ENCODE results near the gene IGSF9B. TPM values are rescaled to one million over a fixed set of nuclear protein-coding genes. Genes with fewer than 3 reads are reported as not detected.

IGSF9B gene
- total RNA-seq, 2 experiments from 2014 or later = 96.3 to 118 TPM

DNA sequence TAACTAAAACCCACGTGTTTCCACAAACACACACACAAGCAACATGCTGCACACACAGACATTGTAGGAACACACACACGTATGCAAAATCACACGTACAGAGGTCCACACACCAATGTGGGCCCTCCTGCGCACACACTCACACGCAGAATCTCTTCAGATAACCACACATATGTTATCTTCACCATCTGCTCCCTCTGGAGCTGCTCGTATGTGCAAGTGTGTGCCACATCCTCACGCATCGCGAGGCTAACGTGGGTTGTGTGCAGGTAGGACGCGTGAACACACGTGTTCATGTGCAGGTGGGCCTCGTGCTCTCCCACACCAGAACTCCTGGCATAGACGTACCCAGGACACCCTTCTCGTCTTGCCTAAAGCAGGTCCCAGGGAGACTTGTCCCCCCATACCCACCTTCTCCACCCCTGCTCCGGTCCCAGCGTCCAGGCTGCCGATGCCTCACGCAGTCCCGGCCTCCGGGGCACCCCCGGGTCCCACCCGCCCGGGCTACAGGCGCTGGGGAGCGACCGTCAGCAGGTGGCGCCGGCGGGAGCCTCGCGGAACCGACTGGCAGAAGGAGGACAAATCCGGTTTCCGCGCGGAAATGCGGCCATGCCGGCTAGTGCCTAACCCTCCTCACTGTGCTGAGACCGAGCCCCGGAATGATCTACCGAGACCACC, 10.3 kb upstream of the IGSF9B start:
- no peaks in the 10 kb centered on the region for H3K36me3 Mint-ChIP-seq (ENCODE audit: low read depth)
- peaks cover 21% of the 10 kb centered on the region for H3K27me3 Mint-ChIP-seq (ENCODE audit: low read depth)
- POLR2A ChIA-PET = no interaction called here
- DNase-seq = peak; percentile 82
- CTCF ChIA-PET = interaction anchor here (1.4 to 2.7 kb wide), 2 partner anchors 78 to 83 kb away, joined by 3 to 6 read pairs; no protein-coding TSS in a partner anchor
- peak overlapping the region; percentile 80 for H3K4me3 Mint-ChIP-seq
- H3K9me3 Mint-ChIP-seq (ENCODE audit: insufficient read depth) = no peaks in the 10 kb centered on the region
- peaks cover 9% of the 10 kb centered on the region for H3K4me1 Mint-ChIP-seq (ENCODE audit: low read depth)
- peak overlapping the region; percentile 89 for H3K27ac Mint-ChIP-seq
- peak; percentile 89 for ATAC-seq

DNA sequence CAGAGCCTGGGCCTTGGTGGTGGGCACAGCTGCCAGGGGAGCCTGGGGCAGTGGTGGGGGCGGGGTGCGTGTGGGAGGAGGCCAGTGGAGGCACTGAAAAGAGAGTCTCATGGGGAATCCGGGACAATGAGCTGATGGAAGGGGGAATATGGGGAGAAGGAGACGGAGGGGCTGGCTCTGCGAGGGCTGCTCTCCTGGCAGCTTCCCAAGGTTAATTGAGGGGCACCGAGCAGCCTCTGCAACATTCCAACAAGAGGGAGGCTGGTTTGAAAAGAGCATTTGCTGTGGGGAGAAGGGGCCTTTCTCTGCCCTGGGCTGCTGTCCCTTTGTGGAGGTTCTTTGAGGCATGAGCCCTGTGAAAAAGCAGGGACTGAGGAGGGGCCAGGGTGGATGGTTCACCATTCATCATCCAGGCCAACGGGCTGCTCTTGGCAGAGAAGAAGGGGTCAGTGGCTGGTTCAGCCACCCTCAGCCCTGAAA, 9.4 kb upstream of the IGSF9B start:
- no peak for ATAC-seq
- H3K9me3 Mint-ChIP-seq (ENCODE audit: insufficient read depth) = no peaks in the 10 kb centered on the region
- peaks cover 9% of the 10 kb centered on the region for H3K4me1 Mint-ChIP-seq (ENCODE audit: low read depth)
- H3K27ac Mint-ChIP-seq = no peak overlapping the region
- H3K27me3 Mint-ChIP-seq (ENCODE audit: low read depth) = peaks cover 25% of the 10 kb centered on the region
- ChIA-PET CTCF (interaction anchor here (1.4 kb wide), 1 partner anchor 84 kb away, joined by 3 read pairs; no protein-coding TSS in a partner anchor), POLR2A (no interaction called here)
- H3K4me3 Mint-ChIP-seq = no peak overlapping the region
- no peak for DNase-seq
- no peaks in the 10 kb centered on the region for H3K36me3 Mint-ChIP-seq (ENCODE audit: low read depth)

DNA sequence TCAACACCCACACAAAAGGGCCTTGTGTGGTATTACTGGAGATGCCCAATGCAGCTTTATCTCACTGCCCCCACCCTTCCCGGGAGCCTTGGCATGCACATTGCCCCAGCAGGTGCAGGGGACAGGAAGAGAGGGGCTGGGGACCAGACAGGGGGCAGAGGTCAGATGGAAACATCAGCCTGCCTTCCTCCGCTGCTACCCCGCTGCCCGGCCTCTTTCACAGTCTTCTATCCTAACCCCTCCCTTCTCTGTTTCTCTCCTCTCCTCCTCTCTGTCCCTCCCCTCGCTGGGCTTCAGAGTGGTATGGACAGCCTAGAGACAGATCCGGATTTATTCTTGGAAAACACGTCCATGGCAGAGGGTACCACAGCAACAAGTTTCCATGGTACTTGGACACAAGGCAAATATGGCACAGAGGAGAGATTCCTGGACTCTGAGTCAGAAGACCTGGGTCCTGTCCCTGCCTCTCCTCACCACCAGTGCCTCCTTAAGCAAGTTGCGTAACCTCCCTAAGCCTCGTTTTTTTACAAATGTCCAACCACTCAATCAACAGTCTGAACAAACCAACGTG, 8.3 kb upstream of the IGSF9B start:
- Mint-ChIP-seq H3K27ac (no peak overlapping the region), H3K4me3 (no peak overlapping the region), H3K9me3 (ENCODE audit: insufficient read depth) (no peaks in the 10 kb centered on the region), H3K36me3 (ENCODE audit: low read depth) (no peaks in the 10 kb centered on the region), H3K27me3 (ENCODE audit: low read depth) (peaks cover 26% of the 10 kb centered on the region), H3K4me1 (ENCODE audit: low read depth) (peaks cover 9% of the 10 kb centered on the region)
- DNase-seq = no peak
- ATAC-seq = no peak
- ChIA-PET POLR2A (no interaction called here), CTCF (no interaction called here)

DNA sequence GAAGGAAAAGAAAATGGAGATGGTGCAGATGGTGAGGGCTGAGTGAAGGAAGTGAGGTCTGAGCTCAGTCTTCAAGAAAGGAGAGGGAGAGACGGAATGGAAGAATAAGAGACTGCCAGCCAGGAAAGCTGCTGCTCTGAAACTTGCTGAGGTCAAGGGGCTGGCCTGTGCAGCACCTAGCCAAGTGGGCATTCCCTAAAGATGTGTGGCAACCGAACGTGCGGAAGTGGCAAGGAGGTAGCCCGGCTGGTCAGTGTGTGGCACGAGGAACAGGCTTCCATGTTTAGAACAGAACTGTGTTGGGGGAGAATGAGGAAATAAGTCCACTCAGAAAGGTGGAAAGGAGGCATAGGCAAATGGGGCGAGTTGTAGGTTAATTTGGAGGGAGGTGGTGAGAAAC, 7.6 kb upstream of the IGSF9B start:
- peaks cover 24% of the 10 kb centered on the region for H3K27me3 Mint-ChIP-seq (ENCODE audit: low read depth)
- H3K9me3 Mint-ChIP-seq (ENCODE audit: insufficient read depth) = no peaks in the 10 kb centered on the region
- peaks cover 9% of the 10 kb centered on the region for H3K4me1 Mint-ChIP-seq (ENCODE audit: low read depth)
- H3K27ac Mint-ChIP-seq = no peak overlapping the region
- no peak for DNase-seq
- no peaks in the 10 kb centered on the region for H3K36me3 Mint-ChIP-seq (ENCODE audit: low read depth)
- CTCF ChIA-PET = no interaction called here
- POLR2A ChIA-PET = no interaction called here
- H3K4me3 Mint-ChIP-seq = no peak overlapping the region
- no peak for ATAC-seq

DNA sequence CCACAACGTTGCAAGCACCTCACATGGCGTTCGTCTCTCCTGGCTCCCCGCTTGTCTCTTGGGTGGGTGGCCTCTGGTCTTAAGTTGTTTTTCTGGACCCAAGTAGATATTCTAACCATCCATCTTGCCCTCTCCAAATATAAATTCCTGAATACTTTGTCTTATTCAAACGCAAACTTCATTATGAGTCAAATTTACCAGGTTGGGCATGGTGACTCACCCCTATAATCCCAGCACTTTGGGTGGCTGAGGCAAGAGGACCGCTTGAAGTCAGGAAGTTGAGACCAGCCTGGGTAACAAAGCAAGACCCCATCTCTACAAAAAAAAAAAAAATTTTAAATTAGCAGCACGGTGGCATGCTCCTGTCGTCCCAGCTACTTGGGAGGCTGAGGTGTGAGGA, 5.1 kb upstream of the IGSF9B start:
- H3K36me3 Mint-ChIP-seq (ENCODE audit: low read depth) = no peaks in the 10 kb centered on the region
- DNase-seq = no peak
- no peak overlapping the region for H3K4me3 Mint-ChIP-seq
- no peaks in the 10 kb centered on the region for H3K9me3 Mint-ChIP-seq (ENCODE audit: insufficient read depth)
- ChIA-PET POLR2A (no interaction called here), CTCF (interaction anchor here (1.1 kb wide), 2 partner anchors 13 to 69 kb away, joined by 3 to 4 read pairs; no protein-coding TSS in a partner anchor)
- no peak overlapping the region for H3K27ac Mint-ChIP-seq
- H3K27me3 Mint-ChIP-seq (ENCODE audit: low read depth) = peaks cover 23% of the 10 kb centered on the region
- H3K4me1 Mint-ChIP-seq (ENCODE audit: low read depth) = peaks cover 11% of the 10 kb centered on the region
- no peak for ATAC-seq

GRCh38 chr11:133957900-133958299, 1.1 kb upstream of the IGSF9B start:
- Mint-ChIP-seq H3K9me3 (ENCODE audit: insufficient read depth) (no peaks in the 10 kb centered on the region), H3K4me1 (ENCODE audit: low read depth) (peaks cover 34% of the 10 kb centered on the region), H3K27ac (peak overlapping the region; percentile 92), H3K27me3 (ENCODE audit: low read depth) (peaks cover 20% of the 10 kb centered on the region), H3K36me3 (ENCODE audit: low read depth) (peaks cover 14% of the 10 kb centered on the region), H3K4me3 (peak overlapping the region; percentile 91)
- ATAC-seq (no peak), DNase-seq (no peak)
- ChIA-PET POLR2A (interaction anchor here (1.2 to 1.7 kb wide), 2 partner anchors 9 to 11 kb away, joined by 5 read pairs; no protein-coding TSS in a partner anchor), CTCF (interaction anchor here (0.8 to 6.2 kb wide), 4 partner anchors 12 to 92 kb away, joined by 3 to 49 read pairs (median 10); no protein-coding TSS in a partner anchor)

DNA sequence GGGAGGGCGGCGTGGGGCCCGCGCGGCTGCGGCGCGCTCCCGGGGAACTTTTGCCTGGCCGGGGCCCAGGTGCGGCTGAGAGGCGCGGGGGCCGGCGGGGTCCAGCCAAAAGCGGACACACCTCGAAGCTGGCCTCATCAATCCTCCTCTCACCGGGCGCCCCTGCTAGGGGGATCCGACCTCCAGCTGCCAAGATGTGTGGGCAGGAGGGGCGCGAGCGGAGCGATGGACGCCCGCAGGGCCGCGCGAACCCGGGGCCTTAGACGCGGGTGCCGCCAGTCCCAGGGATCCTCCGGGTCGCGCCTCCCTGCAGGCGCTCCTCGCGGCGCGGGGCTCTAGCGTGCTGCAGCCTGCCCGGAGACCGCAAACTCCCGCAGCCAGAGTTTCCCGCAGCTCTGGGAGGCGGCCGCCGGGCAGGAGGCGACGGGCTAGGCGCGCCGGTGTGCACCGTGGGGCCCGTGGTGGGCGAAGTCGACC, 785 bp downstream of the IGSF9B start:
- H3K9me3 Mint-ChIP-seq (ENCODE audit: insufficient read depth) = no peaks in the 10 kb centered on the region
- peak overlapping the region; percentile 56 for H3K4me3 Mint-ChIP-seq
- DNase-seq (no peak), ATAC-seq (no peak)
- H3K36me3 Mint-ChIP-seq (ENCODE audit: low read depth) = peaks cover 18% of the 10 kb centered on the region
- H3K27ac Mint-ChIP-seq = no peak overlapping the region
- POLR2A ChIA-PET = interaction anchor here (1.4 kb wide), 2 partner anchors 11 to 81 kb away, joined by 5 to 8 read pairs; no protein-coding TSS in a partner anchor
- CTCF ChIA-PET = interaction anchor here (1.1 to 6.2 kb wide), 5 partner anchors 10 to 142 kb away, joined by 3 to 49 read pairs (median 4); no protein-coding TSS in a partner anchor
- peaks cover 13% of the 10 kb centered on the region for H3K27me3 Mint-ChIP-seq (ENCODE audit: low read depth)
- H3K4me1 Mint-ChIP-seq (ENCODE audit: low read depth) = peaks cover 51% of the 10 kb centered on the region

- H3K9me3 Mint-ChIP-seq (ENCODE audit: insufficient read depth) = no peaks in the 10 kb centered on the region
- peak; percentile 7 for ATAC-seq
- CTCF ChIA-PET = interaction anchor here (1.1 to 6.2 kb wide), 5 partner anchors 9 to 143 kb away, joined by 3 to 49 read pairs (median 4); no protein-coding TSS in a partner anchor
- peak overlapping the region; percentile 89 for H3K4me3 Mint-ChIP-seq
- peaks cover 56% of the 10 kb centered on the region for H3K4me1 Mint-ChIP-seq (ENCODE audit: low read depth)
- H3K36me3 Mint-ChIP-seq (ENCODE audit: low read depth) = peaks cover 18% of the 10 kb centered on the region
- peaks cover 12% of the 10 kb centered on the region for H3K27me3 Mint-ChIP-seq (ENCODE audit: low read depth)
- POLR2A ChIA-PET = interaction anchor here (0.7 to 1.4 kb wide), 2 partner anchors 8 to 11 kb away, joined by 3 to 8 read pairs; no protein-coding TSS in a partner anchor
- peak; percentile 65 for DNase-seq
- peak overlapping the region; percentile 69 for H3K27ac Mint-ChIP-seq
These were observed 1.5 kb downstream of the IGSF9B start for GRCh38 chr11:133955081-133955891.

DNA sequence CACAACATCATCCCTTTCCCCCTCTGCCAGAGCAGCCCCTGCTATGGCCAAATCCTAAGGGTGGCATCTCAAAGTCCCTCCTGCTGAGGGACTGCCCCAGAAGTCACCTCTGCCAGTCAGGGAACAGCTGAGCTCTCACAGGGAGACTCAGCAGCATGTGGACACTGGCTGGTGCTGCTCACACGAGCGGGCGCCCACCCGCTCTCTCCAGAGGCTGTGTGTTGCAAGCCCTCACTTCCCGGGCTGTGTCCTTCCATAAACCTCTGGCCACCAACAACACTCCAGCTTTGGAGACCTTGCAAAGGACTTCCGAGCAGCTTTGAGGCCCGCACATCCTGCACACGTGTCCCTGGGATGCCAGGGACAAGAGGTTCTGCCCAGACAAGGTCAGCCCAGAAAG, 2.8 kb downstream of the IGSF9B start:
- DNase-seq = no peak
- no peak for ATAC-seq
- H3K27ac Mint-ChIP-seq = peak overlapping the region; percentile 88
- peaks cover 69% of the 10 kb centered on the region for H3K4me1 Mint-ChIP-seq (ENCODE audit: low read depth)
- H3K27me3 Mint-ChIP-seq (ENCODE audit: low read depth) = peaks cover 5% of the 10 kb centered on the region
- CTCF ChIA-PET = no interaction called here
- POLR2A ChIA-PET = no interaction called here
- H3K4me3 Mint-ChIP-seq = peak overlapping the region; percentile 89
- no peaks in the 10 kb centered on the region for H3K9me3 Mint-ChIP-seq (ENCODE audit: insufficient read depth)
- H3K36me3 Mint-ChIP-seq (ENCODE audit: low read depth) = peaks cover 20% of the 10 kb centered on the region

- POLR2A ChIA-PET = no interaction called here
- no peaks in the 10 kb centered on the region for H3K9me3 Mint-ChIP-seq (ENCODE audit: insufficient read depth)
These were observed 3.2 kb downstream of the IGSF9B start for GRCh38 chr11:133953547-133953946.

More at GRCh38 chr11:133953547-133953946, 3.2 kb downstream of the IGSF9B start:
- Mint-ChIP-seq H3K4me3 (peak overlapping the region; percentile 89), H3K27ac (peak overlapping the region; percentile 88), H3K36me3 (ENCODE audit: low read depth) (peaks cover 20% of the 10 kb centered on the region), H3K27me3 (ENCODE audit: low read depth) (peaks cover 3% of the 10 kb centered on the region), H3K4me1 (ENCODE audit: low read depth) (peaks cover 74% of the 10 kb centered on the region)
- ATAC-seq = no peak
- DNase-seq = no peak
- CTCF ChIA-PET = interaction anchor here (2.0 kb wide), 1 partner anchor 26 kb away, joined by 9 read pairs; no protein-coding TSS in a partner anchor

Measured in activated CD8-positive, alpha-beta T cell treated with anti-CD3 and anti-CD28 coated beads, Interleukin-2, amount 10 ng/mL, durations not matched to agents 7 days and 5 days (primary cell).